ENCODE data around the gene PRR23A.

DNA sequence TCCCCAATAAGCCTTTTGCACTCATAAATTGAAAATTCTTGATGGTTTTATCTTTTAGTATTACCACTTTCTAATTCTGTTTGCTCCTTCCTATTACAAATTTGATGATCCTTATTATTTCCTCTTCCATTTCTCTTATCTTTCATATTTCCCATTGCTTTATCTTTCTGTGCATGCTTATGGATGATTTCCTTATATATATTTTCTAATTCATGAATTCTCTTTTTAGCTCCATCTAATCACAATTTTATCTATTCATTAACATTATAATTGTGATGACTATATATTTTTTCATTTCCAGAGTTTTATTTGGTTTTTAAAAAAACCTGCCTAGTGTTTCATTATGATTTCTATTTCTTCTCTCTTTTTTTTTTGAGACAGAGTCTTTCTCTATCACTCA, 41.1 kb downstream of the PRR23A start:
- TF ChIP-seq EZH2phosphoT487 (IDR thresholded peaks at IDR 0.05; ENCODE audit: borderline replicate concordance, low read depth, low read length): no peak
- TF ChIP-seq, protein P1, sequence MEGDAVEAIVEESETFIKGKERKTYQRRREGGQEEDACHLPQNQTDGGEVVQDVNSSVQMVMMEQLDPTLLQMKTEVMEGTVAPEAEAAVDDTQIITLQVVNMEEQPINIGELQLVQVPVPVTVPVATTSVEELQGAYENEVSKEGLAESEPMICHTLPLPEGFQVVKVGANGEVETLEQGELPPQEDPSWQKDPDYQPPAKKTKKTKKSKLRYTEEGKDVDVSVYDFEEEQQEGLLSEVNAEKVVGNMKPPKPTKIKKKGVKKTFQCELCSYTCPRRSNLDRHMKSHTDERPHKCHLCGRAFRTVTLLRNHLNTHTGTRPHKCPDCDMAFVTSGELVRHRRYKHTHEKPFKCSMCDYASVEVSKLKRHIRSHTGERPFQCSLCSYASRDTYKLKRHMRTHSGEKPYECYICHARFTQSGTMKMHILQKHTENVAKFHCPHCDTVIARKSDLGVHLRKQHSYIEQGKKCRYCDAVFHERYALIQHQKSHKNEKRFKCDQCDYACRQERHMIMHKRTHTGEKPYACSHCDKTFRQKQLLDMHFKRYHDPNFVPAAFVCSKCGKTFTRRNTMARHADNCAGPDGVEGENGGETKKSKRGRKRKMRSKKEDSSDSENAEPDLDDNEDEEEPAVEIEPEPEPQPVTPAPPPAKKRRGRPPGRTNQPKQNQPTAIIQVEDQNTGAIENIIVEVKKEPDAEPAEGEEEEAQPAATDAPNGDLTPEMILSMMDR (conservative IDR thresholded peaks at IDR 0.05; ENCODE audit: low read length): no peak

Data from OCI-LY7 (cell line).